GM23338 (cell line): Measurements from ENCODE around the gene ATG7. TPM values are rescaled to one million over a fixed set of nuclear protein-coding genes. Genes with fewer than 3 reads are reported as not detected.

Experiments
- ATAC-seq: fragments of 200-7000 bp; cut with Tn5 transposase; 3 replicates; pipeline ENCODE4 v1.9.1; 2020
- DNase-seq: peaks from one replicate; pipeline ENCODE4 v3.0.0-alpha.2; 2015; ENCODE audit warnings: low spot score
- H2AFZ ChIP-seq: fragments of 200-600 bp; sonication (generic); 2 replicates; pipeline ENCODE4 v1.8.0; 2016; ENCODE audit warnings: antibody characterized with exemption, mild to moderate bottlenecking, moderate library complexity
- H3F3A ChIP-seq: fragments of 200-600 bp; sonication (generic); replicated peaks from 2 replicates; pipeline ENCODE4 v1.8.0; 2017; ENCODE audit warnings: antibody characterized with exemption, mixed run types, low read depth
- H3K27ac ChIP-seq: fragments of 200-600 bp; sonication (generic); 2 replicates; pipeline ENCODE4 v1.6.1; 2016; ENCODE audit warnings: low read depth
- H3K27me3 ChIP-seq: fragments of 200-600 bp; sonication (generic); 2 replicates; pipeline ENCODE4 v1.8.0; 2016; ENCODE audit warnings: mild to moderate bottlenecking, mixed run types, moderate library complexity; ENCODE audit not compliant: insufficient read depth
- H3K36me3 ChIP-seq: fragments of 200-600 bp; sonication (generic); 2 replicates; pipeline ENCODE4 v1.8.0; 2016; ENCODE audit warnings: mild to moderate bottlenecking; ENCODE audit not compliant: insufficient read depth
- H3K4me1 ChIP-seq: fragments of 200-600 bp; sonication (generic); 2 replicates; pipeline ENCODE4 v1.8.0; 2016; ENCODE audit warnings: mild to moderate bottlenecking, moderate library complexity; ENCODE audit not compliant: insufficient read depth
- H3K4me2 ChIP-seq: fragments of 200-600 bp; sonication (generic); 2 replicates; pipeline ENCODE4 v1.7.1; 2017; ENCODE audit warnings: mixed run types
- H3K4me3 ChIP-seq: fragments of 200-600 bp; sonication (generic); 2 replicates; pipeline ENCODE4 v1.6.1; 2016; ENCODE audit warnings: mixed run types
- H3K79me2 ChIP-seq: fragments of 200-600 bp; sonication (generic); replicated peaks from 2 replicates; pipeline ENCODE4 v1.8.0; 2017; ENCODE audit warnings: mild to moderate bottlenecking; ENCODE audit not compliant: insufficient read depth
- H3K9me2 ChIP-seq: fragments of 200-600 bp; sonication (generic); 2 replicates; pipeline ENCODE4 v1.8.0; 2017; ENCODE audit not compliant: insufficient read depth
- H4K20me1 ChIP-seq: fragments of 200-600 bp; sonication (generic); replicated peaks from 2 replicates; pipeline ENCODE4 v1.8.0; 2017; ENCODE audit warnings: mild to moderate bottlenecking; ENCODE audit not compliant: insufficient read depth
- H3K27ac Mint-ChIP-seq: 2 replicates; pipeline ENCODE4 v1.8.0; 2020; ENCODE audit warnings: inconsistent platforms, mild to moderate bottlenecking, moderate library complexity, mixed read lengths
- H3K27me3 Mint-ChIP-seq: 3 replicates; pipeline ENCODE4 v1.8.0; 2022; ENCODE audit warnings: low read depth, mild to moderate bottlenecking, moderate library complexity, mixed read lengths, inconsistent platforms; ENCODE audit not compliant: insufficient read depth, poor library complexity
- H3K36me3 Mint-ChIP-seq: 3 replicates; pipeline ENCODE4 v1.8.0; 2021; ENCODE audit warnings: low read depth, mild to moderate bottlenecking, inconsistent platforms, moderate library complexity, mixed read lengths
- H3K4me1 Mint-ChIP-seq: 3 replicates; pipeline ENCODE4 v1.8.0; 2020; ENCODE audit warnings: mild to moderate bottlenecking, inconsistent platforms, mixed read lengths
- H3K4me3 Mint-ChIP-seq: 3 replicates; pipeline ENCODE4 v1.8.0; 2021; ENCODE audit warnings: moderate library complexity, mild to moderate bottlenecking, inconsistent platforms, mixed read lengths
- H3K9me3 Mint-ChIP-seq: 3 replicates; pipeline ENCODE4 v1.8.0; 2020; ENCODE audit warnings: moderate library complexity, mild to moderate bottlenecking, inconsistent platforms, mixed read lengths
- CREB1 ChIP-seq: fragments of 250-450 bp; sonication (Bioruptor Pico); IDR thresholded peaks from 2 replicates; pipeline ENCODE4 v1.5.0; 2020; ENCODE audit warnings: low read depth, mild to moderate bottlenecking, moderate library complexity
- ETS1 ChIP-seq: IDR thresholded peaks from 2 replicates; pipeline ENCODE4 v1.6.1; 2016; ENCODE audit warnings: antibody characterized with exemption
- STAT1 ChIP-seq: IDR thresholded peaks from one replicate; pipeline ENCODE4 v1.6.1; 2016; ENCODE audit warnings: antibody characterized with exemption; ENCODE audit not compliant: unreplicated experiment
- ZNF331 ChIP-seq: fragments of 250-450 bp; sonication (Bioruptor Pico); IDR thresholded peaks from 2 replicates; pipeline ENCODE4 v1.5.0; 2020; ENCODE audit warnings: low read depth, mild to moderate bottlenecking, moderate library complexity
- polyA plus RNA-seq: library from polyadenylated mRNA; unstranded; fragments of >200 nt; fragmentation: Nextera tagmentation; extraction: Ambion mirVana; gene quantifications from 2 replicates; pipeline ENCODE4 v1.2.1, GENCODE V29; 2016
- total RNA-seq: library from RNA; depleted of rRNA; stranded (reverse); fragments of >200 nt; shearing (Covaris generic); gene quantifications from 2 replicates; pipeline ENCODE4 v1.2.3, GENCODE V29; 2014
- TF ChIP-seq, protein P1 (sequence below): IDR thresholded peaks from one replicate; pipeline ENCODE4 v1.6.1; 2018; ENCODE audit warnings: antibody characterized with exemption; ENCODE audit not compliant: unreplicated experiment
- TF ChIP-seq, protein P2 (sequence below), 2 experiments: fragments of 200-600 bp in 1 of 2; sonication (generic) in 1 of 2; conservative IDR thresholded peaks; 2 replicates each; pipeline versions ENCODE4 v1.5.1 to v1.6.1; 2016 to 2017; ENCODE audit warnings: antibody characterized with exemption in 2 of 2, low read depth in 2 of 2, mild to moderate bottlenecking in 2 of 2, moderate library complexity in 1 of 2

ATG7 gene
- total and polyA plus RNA-seq, 2 experiments from 2014 or later: 16.2 to 36.7 TPM

DNA sequence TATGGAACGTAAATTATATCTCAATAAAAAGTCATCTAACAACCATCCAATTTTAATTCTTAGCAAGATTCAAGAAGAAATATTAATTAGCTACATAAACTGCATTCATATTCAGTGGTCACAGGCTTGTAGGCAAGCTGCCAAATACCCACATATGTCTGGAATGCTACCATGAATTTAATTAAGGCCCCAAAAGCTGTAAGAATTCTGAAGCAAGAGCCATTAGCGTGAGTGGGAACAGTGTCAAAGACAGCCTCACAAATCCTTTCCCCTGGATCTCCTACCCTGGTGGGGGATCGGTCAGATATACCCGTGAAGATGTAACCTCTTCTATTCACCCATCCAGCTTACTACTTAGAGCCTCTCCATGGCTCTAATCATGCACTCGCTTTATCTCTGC is 40.0 kb downstream of the ATG7 start:
- no peak overlapping the region for H2AFZ ChIP-seq

More for the DNA sequence above, 40.0 kb downstream of the ATG7 start:
- Histone ChIP-seq H3K27me3 (no peaks in the 10 kb centered on the region), H3K9me2 (no peaks in the 10 kb centered on the region), H3K27ac (no peak overlapping the region), H4K20me1 (no peaks in the 10 kb centered on the region), H3K4me2 (no peak overlapping the region), H3K4me3 (no peak overlapping the region), H3K79me2 (no peaks in the 10 kb centered on the region), H3K36me3 (peaks cover 12% of the 10 kb centered on the region; the same call in 1 of the 2 replicates), H3F3A (no peaks in the 10 kb centered on the region), H3K4me1 (no peaks in the 10 kb centered on the region)
- no peaks in the 10 kb centered on the region for H3K9me3 Mint-ChIP-seq
- DNase-seq (no peak), ATAC-seq (no peak)
- no peaks in the 10 kb centered on the region for H3K4me1 Mint-ChIP-seq
- H3K27ac Mint-ChIP-seq: no peak overlapping the region
- no peaks in the 10 kb centered on the region for H3K27me3 Mint-ChIP-seq
- peaks cover 17% of the 10 kb centered on the region; the same call in 2 of the 3 replicates for H3K36me3 Mint-ChIP-seq
- H3K4me3 Mint-ChIP-seq: no peak overlapping the region
- TF ChIP-seq, protein P1, sequence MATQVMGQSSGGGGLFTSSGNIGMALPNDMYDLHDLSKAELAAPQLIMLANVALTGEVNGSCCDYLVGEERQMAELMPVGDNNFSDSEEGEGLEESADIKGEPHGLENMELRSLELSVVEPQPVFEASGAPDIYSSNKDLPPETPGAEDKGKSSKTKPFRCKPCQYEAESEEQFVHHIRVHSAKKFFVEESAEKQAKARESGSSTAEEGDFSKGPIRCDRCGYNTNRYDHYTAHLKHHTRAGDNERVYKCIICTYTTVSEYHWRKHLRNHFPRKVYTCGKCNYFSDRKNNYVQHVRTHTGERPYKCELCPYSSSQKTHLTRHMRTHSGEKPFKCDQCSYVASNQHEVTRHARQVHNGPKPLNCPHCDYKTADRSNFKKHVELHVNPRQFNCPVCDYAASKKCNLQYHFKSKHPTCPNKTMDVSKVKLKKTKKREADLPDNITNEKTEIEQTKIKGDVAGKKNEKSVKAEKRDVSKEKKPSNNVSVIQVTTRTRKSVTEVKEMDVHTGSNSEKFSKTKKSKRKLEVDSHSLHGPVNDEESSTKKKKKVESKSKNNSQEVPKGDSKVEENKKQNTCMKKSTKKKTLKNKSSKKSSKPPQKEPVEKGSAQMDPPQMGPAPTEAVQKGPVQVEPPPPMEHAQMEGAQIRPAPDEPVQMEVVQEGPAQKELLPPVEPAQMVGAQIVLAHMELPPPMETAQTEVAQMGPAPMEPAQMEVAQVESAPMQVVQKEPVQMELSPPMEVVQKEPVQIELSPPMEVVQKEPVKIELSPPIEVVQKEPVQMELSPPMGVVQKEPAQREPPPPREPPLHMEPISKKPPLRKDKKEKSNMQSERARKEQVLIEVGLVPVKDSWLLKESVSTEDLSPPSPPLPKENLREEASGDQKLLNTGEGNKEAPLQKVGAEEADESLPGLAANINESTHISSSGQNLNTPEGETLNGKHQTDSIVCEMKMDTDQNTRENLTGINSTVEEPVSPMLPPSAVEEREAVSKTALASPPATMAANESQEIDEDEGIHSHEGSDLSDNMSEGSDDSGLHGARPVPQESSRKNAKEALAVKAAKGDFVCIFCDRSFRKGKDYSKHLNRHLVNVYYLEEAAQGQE: no peak
- TF ChIP-seq, protein P2, sequence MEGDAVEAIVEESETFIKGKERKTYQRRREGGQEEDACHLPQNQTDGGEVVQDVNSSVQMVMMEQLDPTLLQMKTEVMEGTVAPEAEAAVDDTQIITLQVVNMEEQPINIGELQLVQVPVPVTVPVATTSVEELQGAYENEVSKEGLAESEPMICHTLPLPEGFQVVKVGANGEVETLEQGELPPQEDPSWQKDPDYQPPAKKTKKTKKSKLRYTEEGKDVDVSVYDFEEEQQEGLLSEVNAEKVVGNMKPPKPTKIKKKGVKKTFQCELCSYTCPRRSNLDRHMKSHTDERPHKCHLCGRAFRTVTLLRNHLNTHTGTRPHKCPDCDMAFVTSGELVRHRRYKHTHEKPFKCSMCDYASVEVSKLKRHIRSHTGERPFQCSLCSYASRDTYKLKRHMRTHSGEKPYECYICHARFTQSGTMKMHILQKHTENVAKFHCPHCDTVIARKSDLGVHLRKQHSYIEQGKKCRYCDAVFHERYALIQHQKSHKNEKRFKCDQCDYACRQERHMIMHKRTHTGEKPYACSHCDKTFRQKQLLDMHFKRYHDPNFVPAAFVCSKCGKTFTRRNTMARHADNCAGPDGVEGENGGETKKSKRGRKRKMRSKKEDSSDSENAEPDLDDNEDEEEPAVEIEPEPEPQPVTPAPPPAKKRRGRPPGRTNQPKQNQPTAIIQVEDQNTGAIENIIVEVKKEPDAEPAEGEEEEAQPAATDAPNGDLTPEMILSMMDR (conservative IDR thresholded peaks at IDR 0.05; ENCODE audit: low read depth in 2 of 2): no peak
- TF ChIP-seq ETS1: no peak
- no peak for TF ChIP-seq ZNF331 (CRISPR knock-in tag)
- no peak for TF ChIP-seq STAT1
- TF ChIP-seq CREB1 (CRISPR knock-in tag): no peak
